Neural cell (in vitro differentiated cells): Measurements from ENCODE around the gene ASPHD1.

Experiments
- CTCF ChIP-seq: fragments of 450-650 bp; IDR thresholded peaks from 2 replicates; pipeline ENCODE4 v1.5.1; 2014; ENCODE audit warnings: antibody characterized with exemption, mild to moderate bottlenecking, moderate library complexity; ENCODE audit not compliant: poor library complexity, severe bottlenecking
- EP300 ChIP-seq: fragments of 450-650 bp; conservative IDR thresholded peaks from 2 replicates; pipeline ENCODE4 v1.6.1; 2014; ENCODE audit warnings: antibody characterized with exemption, mild to moderate bottlenecking, moderate library complexity; ENCODE audit not compliant: poor library complexity, severe bottlenecking
- POLR2AphosphoS5 ChIP-seq: IDR thresholded peaks from 2 replicates; pipeline ENCODE4 v1.6.1; 2012

GRCh38 chr16:29893553-29893952 is 6.7 kb upstream of the ASPHD1 start:
- TF ChIP-seq CTCF (no peak), EP300 (no peak), POLR2AphosphoS5 (no peak)
